HG03064 (cell line): ENCODE results near the gene MPZ.
"Not testable (repeated sequence)": the region's sequence is repeated elsewhere in the genome, so short reads cannot be mapped to it uniquely, and the experiment has no call there.

ENCODE experiments used
- ATAC-seq: cut with Tn5 transposase; IDR thresholded peaks from one replicate; pipeline ENCODE4 v1.9.1; 2021; ENCODE audit warnings: low read depth; ENCODE audit not compliant: unreplicated experiment

MPZ gene

GRCh38 chr1:161309868-161310267 is at the start of gene MPZ:
Gene MPZ, minus strand, starts transcription at chr1:161309968. Its CDS starts 63 bp downstream, at chr1:161309905.
- ATAC-seq, result no peak

- no peak for ATAC-seq
Measured at GRCh38 chr1:161359291-161359690, 49.5 kb upstream of the MPZ start.

- ATAC-seq, result no peak
Measured at GRCh38 chr1:161357073-161357472, 47.3 kb upstream of the MPZ start.

GRCh38 chr1:161351482-161351881 is 41.7 kb upstream of the MPZ start:
- ATAC-seq, result no peak

- no peak for ATAC-seq
Measured at GRCh38 chr1:161350671-161351070, 40.9 kb upstream of the MPZ start.

- no peak for ATAC-seq
Measured at GRCh38 chr1:161342821-161343220, 33.1 kb upstream of the MPZ start.

- ATAC-seq, result no peak
Measured at GRCh38 chr1:161342177-161342576, 32.4 kb upstream of the MPZ start.

GRCh38 chr1:161335796-161336195 is 26.0 kb upstream of the MPZ start:
- ATAC-seq, result no peak

- no peak for ATAC-seq
Measured at GRCh38 chr1:161333166-161333565, 23.4 kb upstream of the MPZ start.

- no peak for ATAC-seq
Measured at GRCh38 chr1:161330346-161330745, 20.6 kb upstream of the MPZ start.

- no peak for ATAC-seq
Measured at GRCh38 chr1:161324020-161324419, 14.3 kb upstream of the MPZ start.

- not testable (repeated sequence) for ATAC-seq
Measured at GRCh38 chr1:161315841-161316674, 6.3 kb upstream of the MPZ start.

GRCh38 chr1:161314201-161314981 is 4.6 kb upstream of the MPZ start, which contains the start of gene SDHC:
Gene SDHC, plus strand, starts transcription at chr1:161314381. Its CDS starts 25 bp downstream, at chr1:161314406.
- peak; percentile 95 for ATAC-seq

- ATAC-seq, result no peak
Measured at GRCh38 chr1:161313554-161314200, 3.9 kb upstream of the MPZ start.

GRCh38 chr1:161311595-161312181 is 1.9 kb upstream of the MPZ start:
- ATAC-seq, result no peak

GRCh38 chr1:161307892-161308638 is 1.7 kb downstream of the MPZ start:
- no peak for ATAC-seq

- ATAC-seq, result no peak
Measured at GRCh38 chr1:161307230-161307768, 2.5 kb downstream of the MPZ start.

- no peak for ATAC-seq
Measured at GRCh38 chr1:161305867-161306519, 3.8 kb downstream of the MPZ start.
